ENCODE data around the gene TWF1. TPM values are rescaled to one million over a fixed set of nuclear protein-coding genes. Genes with fewer than 3 reads are reported as not detected.

TWF1 gene
- total RNA-seq, 1 experiment from 2014 or later: 67.4 TPM

DNA sequence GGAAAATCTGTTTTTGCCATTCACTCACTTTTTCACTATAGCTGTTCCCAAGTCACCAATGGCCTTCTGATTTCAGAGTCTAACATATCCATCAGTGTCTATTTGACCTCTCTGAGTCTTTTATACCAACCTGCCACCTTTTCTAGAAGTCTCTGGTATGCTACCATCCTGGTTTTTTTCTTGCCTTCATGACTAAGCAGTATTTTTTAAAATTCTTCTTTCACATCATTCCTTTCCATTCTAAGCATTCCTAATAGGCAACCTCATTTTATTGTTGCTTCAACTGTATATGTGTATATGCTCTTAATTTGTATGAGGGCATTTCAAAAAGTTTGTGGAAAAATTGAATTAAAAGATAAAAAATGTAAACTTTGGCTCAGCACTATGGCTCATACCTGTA is 42.3 kb downstream of the TWF1 start:
- BruUV-seq (replicated peaks): no TSS peak
- H3K4me3 Mint-ChIP-seq (ENCODE audit: low read depth, unreplicated experiment): no peak overlapping the region
- CTCF ChIA-PET: no interaction called here

DNA sequence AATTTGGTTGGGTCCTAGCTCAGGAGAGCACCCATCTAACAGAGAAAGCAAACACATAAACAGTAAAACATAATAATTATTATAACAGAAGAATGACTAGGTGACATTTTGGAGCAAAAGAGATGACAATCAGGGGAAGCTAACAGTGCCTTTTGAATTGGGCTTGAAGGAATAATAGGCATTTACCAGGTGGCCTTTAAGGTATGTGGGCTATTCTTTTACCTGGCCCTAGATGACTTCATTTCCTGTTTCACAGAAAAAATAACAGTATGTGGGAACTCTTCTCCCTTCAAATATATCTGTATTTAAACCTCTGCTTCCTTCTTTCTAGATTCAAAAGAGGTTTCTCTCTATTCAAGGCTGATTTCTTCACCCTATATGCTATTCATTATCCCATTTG is 43.5 kb downstream of the TWF1 start:
- DNase-seq: no peak

More for the DNA sequence above, 42.3 kb downstream of the TWF1 start:
- TF ChIP-seq, protein P1, sequence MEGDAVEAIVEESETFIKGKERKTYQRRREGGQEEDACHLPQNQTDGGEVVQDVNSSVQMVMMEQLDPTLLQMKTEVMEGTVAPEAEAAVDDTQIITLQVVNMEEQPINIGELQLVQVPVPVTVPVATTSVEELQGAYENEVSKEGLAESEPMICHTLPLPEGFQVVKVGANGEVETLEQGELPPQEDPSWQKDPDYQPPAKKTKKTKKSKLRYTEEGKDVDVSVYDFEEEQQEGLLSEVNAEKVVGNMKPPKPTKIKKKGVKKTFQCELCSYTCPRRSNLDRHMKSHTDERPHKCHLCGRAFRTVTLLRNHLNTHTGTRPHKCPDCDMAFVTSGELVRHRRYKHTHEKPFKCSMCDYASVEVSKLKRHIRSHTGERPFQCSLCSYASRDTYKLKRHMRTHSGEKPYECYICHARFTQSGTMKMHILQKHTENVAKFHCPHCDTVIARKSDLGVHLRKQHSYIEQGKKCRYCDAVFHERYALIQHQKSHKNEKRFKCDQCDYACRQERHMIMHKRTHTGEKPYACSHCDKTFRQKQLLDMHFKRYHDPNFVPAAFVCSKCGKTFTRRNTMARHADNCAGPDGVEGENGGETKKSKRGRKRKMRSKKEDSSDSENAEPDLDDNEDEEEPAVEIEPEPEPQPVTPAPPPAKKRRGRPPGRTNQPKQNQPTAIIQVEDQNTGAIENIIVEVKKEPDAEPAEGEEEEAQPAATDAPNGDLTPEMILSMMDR (IDR thresholded peaks at IDR 0.05; ENCODE audit: unreplicated experiment): no peak
- no peak for DNase-seq
- Mint-ChIP-seq H3K9me3 (ENCODE audit: low read depth, unreplicated experiment) (no peaks in the 10 kb centered on the region), H3K27me3 (ENCODE audit: unreplicated experiment) (no peaks in the 10 kb centered on the region), H3K27ac (ENCODE audit: unreplicated experiment) (no peak overlapping the region), H3K36me3 (ENCODE audit: insufficient read depth, unreplicated experiment) (peaks cover 17% of the 10 kb centered on the region), H3K4me1 (ENCODE audit: low read depth, unreplicated experiment) (peaks cover 11% of the 10 kb centered on the region)
- intact Hi-C loops (cut with micrococcal nuclease; ENCODE audit: unreplicated experiment): loop anchor here (5.0 kb wide), 1 partner anchor 34 kb away; no protein-coding TSS in a partner anchor

DNA sequence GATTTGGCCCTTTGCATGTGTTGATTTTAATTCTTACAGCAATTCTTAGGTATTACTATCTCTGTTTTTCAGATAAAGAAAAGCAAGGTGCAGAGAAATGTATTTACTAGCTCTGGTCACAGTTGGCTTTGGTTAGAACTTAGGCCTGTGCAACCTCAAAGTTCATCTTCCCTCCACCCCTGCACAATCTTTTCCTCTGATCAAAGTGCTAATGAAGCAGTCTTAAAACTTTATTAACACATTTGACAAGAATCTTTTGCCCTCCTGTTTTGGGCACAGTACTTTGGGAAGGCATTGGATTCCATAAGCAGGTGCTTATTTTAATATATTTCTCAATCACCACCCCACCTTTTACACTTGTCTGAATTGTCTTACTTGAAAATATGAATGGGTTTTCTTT is 44.6 kb downstream of the TWF1 start:
- H3K27me3 Mint-ChIP-seq (ENCODE audit: unreplicated experiment): no peaks in the 10 kb centered on the region
- H3K27ac Mint-ChIP-seq (ENCODE audit: unreplicated experiment): no peak overlapping the region
- CTCF ChIA-PET: no interaction called here
- peaks cover 26% of the 10 kb centered on the region for H3K4me1 Mint-ChIP-seq (ENCODE audit: low read depth, unreplicated experiment)
- no peak overlapping the region for H3K4me3 Mint-ChIP-seq (ENCODE audit: low read depth, unreplicated experiment)
- no peak for DNase-seq
- H3K9me3 Mint-ChIP-seq (ENCODE audit: low read depth, unreplicated experiment): peaks cover 3% of the 10 kb centered on the region
- peaks cover 30% of the 10 kb centered on the region for H3K36me3 Mint-ChIP-seq (ENCODE audit: insufficient read depth, unreplicated experiment)
- TF ChIP-seq, protein P1 (IDR thresholded peaks at IDR 0.05; ENCODE audit: unreplicated experiment): no peak
- intact Hi-C loops (cut with micrococcal nuclease; ENCODE audit: unreplicated experiment): loop anchor here (5.0 kb wide), 1 partner anchor 36 kb away; no protein-coding TSS in a partner anchor
- BruUV-seq (replicated peaks): no TSS peak

More for the DNA sequence above, 43.5 kb downstream of the TWF1 start:
- H3K4me1 Mint-ChIP-seq (ENCODE audit: low read depth, unreplicated experiment): peaks cover 18% of the 10 kb centered on the region
- no TSS peak for BruUV-seq (replicated peaks)
- CTCF ChIA-PET: interaction anchor here (0.5 kb wide), 1 partner anchor 188 kb away, joined by 4 read pairs; no protein-coding TSS in a partner anchor
- no peak overlapping the region for H3K4me3 Mint-ChIP-seq (ENCODE audit: low read depth, unreplicated experiment)
- intact Hi-C loops (cut with micrococcal nuclease; ENCODE audit: unreplicated experiment): loop anchor here (5.0 kb wide), 1 partner anchor 35 kb away; no protein-coding TSS in a partner anchor
- no peak overlapping the region for H3K27ac Mint-ChIP-seq (ENCODE audit: unreplicated experiment)
- peaks cover 28% of the 10 kb centered on the region for H3K36me3 Mint-ChIP-seq (ENCODE audit: insufficient read depth, unreplicated experiment)
- no peaks in the 10 kb centered on the region for H3K9me3 Mint-ChIP-seq (ENCODE audit: low read depth, unreplicated experiment)
- no peaks in the 10 kb centered on the region for H3K27me3 Mint-ChIP-seq (ENCODE audit: unreplicated experiment)
- TF ChIP-seq, protein P1 (IDR thresholded peaks at IDR 0.05; ENCODE audit: unreplicated experiment): no peak

DNA sequence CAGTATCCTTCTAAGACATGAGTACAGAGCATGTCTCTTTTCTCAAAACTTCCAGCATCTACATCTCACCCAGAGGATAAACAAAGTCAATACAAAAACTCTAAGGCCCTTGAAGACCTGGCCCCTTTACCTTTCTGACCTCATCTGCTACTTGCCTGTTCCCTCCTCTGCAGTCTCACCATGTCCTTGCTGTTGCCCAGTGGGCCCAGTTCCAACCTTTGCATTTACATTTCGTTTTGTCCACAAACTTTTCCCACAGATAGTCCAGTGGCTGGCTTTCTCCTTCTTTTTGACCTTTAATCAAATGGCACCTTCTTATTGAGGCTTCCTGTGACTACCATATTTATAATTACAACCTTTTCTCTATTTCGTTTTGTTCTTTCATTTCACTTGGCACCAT is 45.7 kb downstream of the TWF1 start:
- peaks cover 3% of the 10 kb centered on the region for H3K9me3 Mint-ChIP-seq (ENCODE audit: low read depth, unreplicated experiment)
- intact Hi-C loops (cut with micrococcal nuclease; ENCODE audit: unreplicated experiment): loop anchor here (5.0 kb wide), 1 partner anchor 37 kb away; no protein-coding TSS in a partner anchor
- no TSS peak for BruUV-seq (replicated peaks)
- TF ChIP-seq, protein P1 (IDR thresholded peaks at IDR 0.05; ENCODE audit: unreplicated experiment): no peak
- H3K27ac Mint-ChIP-seq (ENCODE audit: unreplicated experiment): peak overlapping the region; percentile 19
- no peaks in the 10 kb centered on the region for H3K27me3 Mint-ChIP-seq (ENCODE audit: unreplicated experiment)
- DNase-seq: no peak
- peaks cover 30% of the 10 kb centered on the region for H3K36me3 Mint-ChIP-seq (ENCODE audit: insufficient read depth, unreplicated experiment)
- peaks cover 30% of the 10 kb centered on the region for H3K4me1 Mint-ChIP-seq (ENCODE audit: low read depth, unreplicated experiment)
- H3K4me3 Mint-ChIP-seq (ENCODE audit: low read depth, unreplicated experiment): peak overlapping the region; percentile 81
- CTCF ChIA-PET: no interaction called here

Data from Calu3 (cell line).